ENCODE data around the gene IGFL2. TPM values are rescaled to one million over a fixed set of nuclear protein-coding genes. Genes with fewer than 3 reads are reported as not detected.
"Not testable (repeated sequence)": the region's sequence is repeated elsewhere in the genome, so short reads cannot be mapped to it uniquely, and the experiment has no call there.

IGFL2 gene
- total RNA-seq, 2 experiments from 2014 or later = not detected

- Histone ChIP-seq H3K36me3 (ENCODE audit: insufficient read depth, low read length) (no peaks in the 10 kb centered on the region), H3K4me3 (ENCODE audit: low read depth, low read length, poor library complexity, severe bottlenecking) (no peak overlapping the region), H3K27ac (ENCODE audit: low read depth, low read length, poor library complexity, severe bottlenecking) (no peak overlapping the region), H3K9me3 (ENCODE audit: low read length) (no peaks in the 10 kb centered on the region), H3K79me2 (ENCODE audit: insufficient read depth, low read depth, low read length) (no peaks in the 10 kb centered on the region), H4K20me1 (ENCODE audit: insufficient read depth, low read length) (no peaks in the 10 kb centered on the region), H3K4me2 (ENCODE audit: low read length) (no peak overlapping the region), H2AFZ (ENCODE audit: low read length) (no peak overlapping the region), H3K9me2 (ENCODE audit: insufficient read depth, low read length) (no peaks in the 10 kb centered on the region), H3K4me1 (ENCODE audit: insufficient read depth, low read length, poor library complexity, severe bottlenecking) (peaks cover 3% of the 10 kb centered on the region)
- no TSS peak for BruUV-seq (replicated peaks)
- no peak for DNase-seq (ENCODE audit: low spot score)
- CTCF ChIA-PET (ENCODE audit: unreplicated experiment) = no interaction called here
- POLR2A ChIA-PET = no interaction called here
- intact Hi-C loops (cut with micrococcal nuclease; ENCODE audit: unreplicated experiment) = loop anchor here (2.0 to 10.0 kb wide), 2 partner anchors 111 to 165 kb away; partner anchors contain the start of gene PGLYRP1
- TF ChIP-seq EZH2phosphoT487 (IDR thresholded peaks at IDR 0.05; ENCODE audit: borderline replicate concordance, low read depth, low read length) = no peak
- TF ChIP-seq, protein P1, sequence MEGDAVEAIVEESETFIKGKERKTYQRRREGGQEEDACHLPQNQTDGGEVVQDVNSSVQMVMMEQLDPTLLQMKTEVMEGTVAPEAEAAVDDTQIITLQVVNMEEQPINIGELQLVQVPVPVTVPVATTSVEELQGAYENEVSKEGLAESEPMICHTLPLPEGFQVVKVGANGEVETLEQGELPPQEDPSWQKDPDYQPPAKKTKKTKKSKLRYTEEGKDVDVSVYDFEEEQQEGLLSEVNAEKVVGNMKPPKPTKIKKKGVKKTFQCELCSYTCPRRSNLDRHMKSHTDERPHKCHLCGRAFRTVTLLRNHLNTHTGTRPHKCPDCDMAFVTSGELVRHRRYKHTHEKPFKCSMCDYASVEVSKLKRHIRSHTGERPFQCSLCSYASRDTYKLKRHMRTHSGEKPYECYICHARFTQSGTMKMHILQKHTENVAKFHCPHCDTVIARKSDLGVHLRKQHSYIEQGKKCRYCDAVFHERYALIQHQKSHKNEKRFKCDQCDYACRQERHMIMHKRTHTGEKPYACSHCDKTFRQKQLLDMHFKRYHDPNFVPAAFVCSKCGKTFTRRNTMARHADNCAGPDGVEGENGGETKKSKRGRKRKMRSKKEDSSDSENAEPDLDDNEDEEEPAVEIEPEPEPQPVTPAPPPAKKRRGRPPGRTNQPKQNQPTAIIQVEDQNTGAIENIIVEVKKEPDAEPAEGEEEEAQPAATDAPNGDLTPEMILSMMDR (conservative IDR thresholded peaks at IDR 0.05; ENCODE audit: low read length) = no peak
Measured at GRCh38 chr19:46189971-46190888, 42.2 kb downstream of the IGFL2 start.

DNA sequence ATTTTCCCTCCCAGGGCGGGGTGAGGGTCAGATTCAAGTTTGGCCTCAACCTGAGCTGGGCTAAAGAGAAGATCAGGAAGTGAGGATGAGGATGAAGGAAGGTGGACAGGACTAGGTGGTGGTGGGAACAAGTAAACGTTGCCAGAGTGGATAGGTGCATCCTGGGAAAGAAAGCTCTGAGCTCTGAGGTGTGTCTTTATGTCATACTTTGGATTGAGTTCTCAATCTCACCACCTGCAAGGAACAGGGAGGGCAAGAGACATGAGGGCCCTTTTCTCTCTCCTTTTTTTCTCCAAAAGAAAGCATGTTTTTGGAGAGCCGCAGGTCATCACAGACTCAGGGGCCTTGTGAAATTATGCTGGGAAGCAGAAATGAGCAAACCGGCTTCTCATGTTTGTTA lies 43.3 kb downstream of the IGFL2 start:
- no TSS peak for BruUV-seq (replicated peaks)
- Histone ChIP-seq H3K27ac (ENCODE audit: low read depth, low read length, poor library complexity, severe bottlenecking) (no peak overlapping the region), H3K4me1 (ENCODE audit: insufficient read depth, low read length, poor library complexity, severe bottlenecking) (no peaks in the 10 kb centered on the region), H3K9me3 (ENCODE audit: low read length) (no peaks in the 10 kb centered on the region), H3K9me2 (ENCODE audit: insufficient read depth, low read length) (no peaks in the 10 kb centered on the region), H3K4me2 (ENCODE audit: low read length) (no peak overlapping the region), H3K36me3 (ENCODE audit: insufficient read depth, low read length) (no peaks in the 10 kb centered on the region), H3K4me3 (ENCODE audit: low read depth, low read length, poor library complexity, severe bottlenecking) (no peak overlapping the region), H4K20me1 (ENCODE audit: insufficient read depth, low read length) (no peaks in the 10 kb centered on the region), H3K79me2 (ENCODE audit: insufficient read depth, low read depth, low read length) (no peaks in the 10 kb centered on the region), H2AFZ (ENCODE audit: low read length) (no peak overlapping the region)
- DNase-seq (ENCODE audit: low spot score) = no peak
- POLR2A ChIA-PET = no interaction called here
- CTCF ChIA-PET (ENCODE audit: unreplicated experiment) = no interaction called here
- intact Hi-C loops (cut with micrococcal nuclease; ENCODE audit: unreplicated experiment) = no loop called here
- TF ChIP-seq EZH2phosphoT487 (IDR thresholded peaks at IDR 0.05; ENCODE audit: borderline replicate concordance, low read depth, low read length) = no peak
- TF ChIP-seq, protein P1 (conservative IDR thresholded peaks at IDR 0.05; ENCODE audit: low read length) = no peak

DNA sequence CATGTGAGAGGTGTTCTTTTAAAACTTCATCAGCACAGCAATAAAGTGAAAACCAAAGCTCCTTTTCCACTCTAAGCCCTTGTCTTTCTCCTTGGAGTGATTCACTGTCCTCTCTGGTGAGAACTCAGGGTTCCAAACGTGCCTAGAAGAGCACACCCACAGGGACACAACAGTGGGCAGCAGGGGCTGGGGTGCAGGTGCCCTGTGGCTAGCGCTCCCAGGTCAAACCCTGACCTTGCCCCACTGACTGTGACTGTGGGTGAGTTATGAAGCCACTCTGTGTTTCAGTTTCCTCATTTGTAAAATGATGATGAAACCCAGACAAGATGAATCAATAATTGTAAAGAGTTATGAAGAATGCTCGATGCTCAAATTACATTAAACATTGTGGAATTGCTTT lies 43.9 kb downstream of the IGFL2 start:
- no TSS peak for BruUV-seq (replicated peaks)
- Histone ChIP-seq H3K27ac (ENCODE audit: low read depth, low read length, poor library complexity, severe bottlenecking) (no peak overlapping the region), H3K9me2 (ENCODE audit: insufficient read depth, low read length) (no peaks in the 10 kb centered on the region), H3K36me3 (ENCODE audit: insufficient read depth, low read length) (no peaks in the 10 kb centered on the region), H4K20me1 (ENCODE audit: insufficient read depth, low read length) (no peaks in the 10 kb centered on the region), H3K79me2 (ENCODE audit: insufficient read depth, low read depth, low read length) (no peaks in the 10 kb centered on the region), H3K4me3 (ENCODE audit: low read depth, low read length, poor library complexity, severe bottlenecking) (no peak overlapping the region), H3K9me3 (ENCODE audit: low read length) (no peaks in the 10 kb centered on the region), H2AFZ (ENCODE audit: low read length) (no peak overlapping the region), H3K4me1 (ENCODE audit: insufficient read depth, low read length, poor library complexity, severe bottlenecking) (no peaks in the 10 kb centered on the region), H3K4me2 (ENCODE audit: low read length) (no peak overlapping the region)
- intact Hi-C loops (cut with micrococcal nuclease; ENCODE audit: unreplicated experiment) = no loop called here
- TF ChIP-seq EZH2phosphoT487 (IDR thresholded peaks at IDR 0.05; ENCODE audit: borderline replicate concordance, low read depth, low read length) = no peak
- TF ChIP-seq, protein P1 (conservative IDR thresholded peaks at IDR 0.05; ENCODE audit: low read length) = no peak
- POLR2A ChIA-PET = no interaction called here
- no peak for DNase-seq (ENCODE audit: low spot score)
- CTCF ChIA-PET (ENCODE audit: unreplicated experiment) = no interaction called here

GRCh38 chr19:46192626-46192991 lies 44.6 kb downstream of the IGFL2 start:
- BruUV-seq (replicated peaks); H3K79me2 ChIP-seq (ENCODE audit: insufficient read depth, low read depth, low read length); H3K9me3 ChIP-seq (ENCODE audit: low read length); POLR2A ChIA-PET; CTCF ChIA-PET (ENCODE audit: unreplicated experiment); DNase-seq (ENCODE audit: low spot score); H3K27ac ChIP-seq (ENCODE audit: low read depth, low read length, poor library complexity, severe bottlenecking); intact Hi-C loops (cut with micrococcal nuclease; ENCODE audit: unreplicated experiment); H3K36me3 ChIP-seq (ENCODE audit: insufficient read depth, low read length); H2AFZ ChIP-seq (ENCODE audit: low read length); H3K4me1 ChIP-seq (ENCODE audit: insufficient read depth, low read length, poor library complexity, severe bottlenecking); H3K4me2 ChIP-seq (ENCODE audit: low read length); H3K9me2 ChIP-seq (ENCODE audit: insufficient read depth, low read length); H4K20me1 ChIP-seq (ENCODE audit: insufficient read depth, low read length); H3K4me3 ChIP-seq (ENCODE audit: low read depth, low read length, poor library complexity, severe bottlenecking): not testable (repeated sequence)

All from OCI-LY7 (cell line).